ENCODE measurements around the gene IFNGR1. TPM values are rescaled to one million over a fixed set of nuclear protein-coding genes. Genes with fewer than 3 reads are reported as not detected.

Gene IFNGR1
- total and polyA plus RNA-seq, 10 of the 15 experiments (the other 5 are each of a cell fraction or from before 2014, with no cell fraction given): 89.0 to 296 (median 138) TPM

GRCh38 chr6:137230547-137230946 lies 11.4 kb upstream of the IFNGR1 start (continued):
- TF ChIP-seq IRF3 (IDR thresholded peaks at IDR 0.05): no peak

GRCh38 chr6:137229075-137229759 lies 10.0 kb upstream of the IFNGR1 start:
- 84% methylated on average over 3 of the region's 3 CpGs for WGBS (ENCODE audit: insufficient coverage, insufficient replicate concordance, low lambda C conversion rate, missing lambda C conversion rate)
- Histone ChIP-seq H3K9me3 (replicated peaks; ENCODE audit: control insufficient read depth, insufficient read depth, low read length) (peaks cover 2% of the 10 kb centered on the region; the same call in 2 of the 3 replicates), H3K4me2 (ENCODE audit: control insufficient read depth, insufficient read depth) (peak overlapping the region; percentile 83; the same call in 1 of the 2 replicates), H4K20me1 (ENCODE audit: control insufficient read depth, insufficient read depth) (no peaks in the 10 kb centered on the region), H3K9ac (ENCODE audit: control insufficient read depth, insufficient read depth, low read length) (no peak overlapping the region; the same call in 1 of the 2 replicates), H3K36me3 (ENCODE audit: control insufficient read depth in 2 of 2, insufficient read depth in 2 of 2, low read length in 1 of 2) (no peaks in the 10 kb centered on the region), H3K4me3 (no peak overlapping the region), H3K27ac (ENCODE audit: control insufficient read depth, insufficient read depth) (peak overlapping the region; percentile 37), H3K4me1 (ENCODE audit: control insufficient read depth, insufficient read depth, low read length) (peaks cover 90% of the 10 kb centered on the region), H3K79me2 (ENCODE audit: control insufficient read depth, insufficient read depth, low read length) (no peaks in the 10 kb centered on the region; the same call in none of the 2 replicates), H2AFZ (ENCODE audit: control insufficient read depth, low read depth, low read length) (peak overlapping the region; percentile 42; the same call in 1 of the 2 replicates), H3K27me3 (replicated peaks in 1 of 2; ENCODE audit: control insufficient read depth in 2 of 2, insufficient read depth in 2 of 2, low read length in 1 of 2) (no peaks in the 10 kb centered on the region)
- ATAC-seq (peak; percentile 11), DNase-seq (ENCODE audit: low read depth, low spot score) (no peak), FAIRE-seq (no peak)
- TF ChIP-seq TCF3 (IDR thresholded peaks at IDR 0.05; ENCODE audit: borderline replicate concordance, insufficient read depth, low read depth, low read length) (peak; percentile 73; the same call in 1 of the 2 replicates), TCF12 (IDR thresholded peaks at IDR 0.05; ENCODE audit: low read depth, low read length) (peak; percentile 85), SUZ12 (IDR thresholded peaks at IDR 0.05; ENCODE audit: unreplicated experiment) (no peak), YY1 (IDR thresholded peaks at IDR 0.05; ENCODE audit: low read depth, low read length) (0 out of 2 replicates have a peak, but pooled peaks have one; percentile 13)
- BruUV-seq (replicated peaks): no TSS peak
- RAD21 ChIA-PET (ENCODE audit: unreplicated experiment): interaction anchor here (0.6 to 7.3 kb wide), 16 partner anchors 9 to 140 kb away, joined by 3 to 80 read pairs (median 4); partner anchors contain the start of gene IL22RA2
- POLR2A ChIA-PET: interaction anchor here (0.9 to 3.0 kb wide), 8 partner anchors 9 to 152 kb away, joined by 3 to 15 read pairs (median 3); no protein-coding TSS in a partner anchor
- SMC1A ChIA-PET (ENCODE audit: uncharacterized antibody, unreplicated experiment): interaction anchor here (0.9 to 7.8 kb wide), 12 partner anchors 7 to 604 kb away, joined by 3 to 77 read pairs (median 10); partner anchors contain the start of gene IFNGR1
- in situ Hi-C loops (cut with MboI): no loop called here
- CTCF ChIA-PET: interaction anchor here (1.5 to 2.6 kb wide), 3 partner anchors 12 to 43 kb away, joined by 5 to 11 read pairs (median 8); no protein-coding TSS in a partner anchor
- intact Hi-C loops (cut with micrococcal nuclease; ENCODE audit: unreplicated experiment): no loop called here

Measured in GM12878 (cell line).